IMR-90 (cell line): Measurements from ENCODE around the gene TGM1. TPM values are rescaled to one million over a fixed set of nuclear protein-coding genes. Genes with fewer than 3 reads are reported as not detected.

Experiments
- ATAC-seq: fragments of 200-7000 bp; cut with Tn5 transposase; 2 replicates; pipeline ENCODE4 v1.9.1; 2020; ENCODE audit warnings: low read depth, mild to moderate bottlenecking, moderate library complexity
- BruUV-seq: library from RNA; stranded (reverse); fragments of 400-500 nt; replicated peaks from 2 replicates; lab custom pipeline; 2021; lab: Mats Ljungman, UMichigan
- CTCF ChIA-PET: fragments of 300-600 bp; formaldehyde crosslinking; extraction: SDS; loops from one replicate; lab custom pipeline; 2021; ENCODE audit warnings: antibody characterized with exemption; lab: Yijun Ruan, JAX
- POLR2A ChIA-PET: fragments of 300-600 bp; sonication (Branson Sonifier 250); formaldehyde crosslinking; loops from one replicate; lab custom pipeline; 2022; ENCODE audit warnings: antibody characterized with exemption; ENCODE audit not compliant: unreplicated experiment; lab: Charles Lee
- DNase-seq: peaks from one replicate; pipeline ENCODE4 v3.0.0; 2013
- H2AFZ ChIP-seq: replicated peaks from 2 replicates; pipeline ENCODE3; 2013; ENCODE audit warnings: low read length, mild to moderate bottlenecking; ENCODE audit not compliant: poor library complexity
- H2AK5ac ChIP-seq: 2 replicates; pipeline ENCODE4 v1.6.1; 2013; ENCODE audit warnings: low read depth, low read length, inconsistent platforms
- H2AK9ac ChIP-seq: replicated peaks from 2 replicates; pipeline ENCODE3; 2013; ENCODE audit warnings: mild to moderate bottlenecking, low read depth, low read length, moderate library complexity; ENCODE audit not compliant: poor library complexity
- H2BK120ac ChIP-seq: 2 replicates; pipeline ENCODE4 v1.6.1; 2013; ENCODE audit warnings: low read depth, low read length, inconsistent platforms
- H2BK15ac ChIP-seq: 3 replicates; pipeline ENCODE4 v1.6.1; 2013; ENCODE audit warnings: low read depth, low read length, inconsistent platforms
- H2BK20ac ChIP-seq: 2 replicates; pipeline ENCODE4 v1.6.1; 2013; ENCODE audit warnings: low read depth, mild to moderate bottlenecking, inconsistent platforms, low read length, moderate library complexity
- H2BK5ac ChIP-seq: 2 replicates; pipeline ENCODE4 v1.6.1; 2013; ENCODE audit warnings: mild to moderate bottlenecking, low read depth, low read length, inconsistent platforms; ENCODE audit not compliant: poor library complexity, severe bottlenecking
- H3K14ac ChIP-seq: replicated peaks from 2 replicates; pipeline ENCODE4 v1.6.1; 2013; ENCODE audit warnings: low read depth, low read length, inconsistent platforms
- H3K18ac ChIP-seq: 2 replicates; pipeline ENCODE4 v1.6.1; 2013; ENCODE audit warnings: low read depth, low read length, control low read depth
- H3K23ac ChIP-seq: 2 replicates; pipeline ENCODE4 v1.6.1; 2013; ENCODE audit warnings: low read depth, low read length, inconsistent platforms
- H3K27ac ChIP-seq: 2 replicates; pipeline ENCODE4 v1.5.1; 2013; ENCODE audit warnings: mild to moderate bottlenecking, control low read depth, low read length; ENCODE audit not compliant: insufficient read depth
- H3K27me3 ChIP-seq: 2 replicates; pipeline ENCODE4 v1.6.1; 2013; ENCODE audit warnings: low read length; ENCODE audit not compliant: control insufficient read depth, insufficient read depth
- H3K36me3 ChIP-seq: 2 replicates; pipeline ENCODE4 v1.6.1; 2013; ENCODE audit warnings: low read length, mixed read lengths; ENCODE audit not compliant: control insufficient read depth, insufficient read depth
- H3K4ac ChIP-seq: 2 replicates; pipeline ENCODE4 v1.6.1; 2013; ENCODE audit warnings: low read depth, low read length, inconsistent platforms
- H3K4me1 ChIP-seq: 2 replicates; pipeline ENCODE4 v1.6.1; 2013; ENCODE audit warnings: low read length, mixed read lengths; ENCODE audit not compliant: control insufficient read depth, insufficient read depth
- H3K4me2 ChIP-seq: 2 replicates; pipeline ENCODE4 v1.6.1; 2013; ENCODE audit warnings: low read depth, mild to moderate bottlenecking, control low read depth, low read length, moderate library complexity
- H3K4me3 ChIP-seq: 2 replicates; pipeline ENCODE4 v1.5.1; 2013; ENCODE audit warnings: low read depth, mild to moderate bottlenecking, control low read depth, low read length, moderate library complexity; ENCODE audit not compliant: insufficient read depth
- H3K56ac ChIP-seq: 2 replicates; pipeline ENCODE4 v1.6.1; 2013; ENCODE audit warnings: low read length, inconsistent platforms; ENCODE audit not compliant: insufficient read depth; ENCODE audit errors: extremely low read depth
- H3K79me1 ChIP-seq, 2 experiments: 2 replicates each; pipeline ENCODE4 v1.6.1; 2013; ENCODE audit warnings: low read length in 2 of 2, inconsistent platforms in 1 of 2, low read depth in 1 of 2
- H3K9ac ChIP-seq: 2 replicates; pipeline ENCODE4 v1.6.1; 2013; ENCODE audit warnings: low read depth, low read length, control low read depth
- H3K9me1 ChIP-seq: 2 replicates; pipeline ENCODE4 v1.6.1; 2013; ENCODE audit warnings: low read length, inconsistent platforms; ENCODE audit not compliant: insufficient read depth
- H3K9me3 ChIP-seq: 2 replicates; pipeline ENCODE4 v1.6.1; 2013; ENCODE audit warnings: low read length; ENCODE audit not compliant: control insufficient read depth, insufficient read depth
- H4K20me1 ChIP-seq: 2 replicates; pipeline ENCODE4 v1.6.1; 2013; ENCODE audit warnings: low read length, inconsistent platforms; ENCODE audit not compliant: insufficient read depth
- H4K5ac ChIP-seq: 2 replicates; pipeline ENCODE4 v1.6.1; 2013; ENCODE audit warnings: mild to moderate bottlenecking, low read depth, low read length, control low read depth
- H4K8ac ChIP-seq, 2 experiments: 2 replicates each; pipeline ENCODE4 v1.6.1; 2013; ENCODE audit warnings: low read depth in 2 of 2, low read length in 2 of 2, control low read depth in 1 of 2, inconsistent platforms in 1 of 2
- H4K91ac ChIP-seq: 2 replicates; pipeline ENCODE4 v1.6.1; 2013; ENCODE audit warnings: low read depth, low read length, inconsistent platforms; ENCODE audit not compliant: insufficient read depth
- BHLHE40 ChIP-seq: fragments of 150-350 bp; IDR thresholded peaks from 2 replicates; pipeline ENCODE4 v1.6.1; 2016; ENCODE audit warnings: mild to moderate bottlenecking, low read depth, low read length
- CEBPB ChIP-seq: IDR thresholded peaks from 2 replicates; pipeline ENCODE4 v1.6.1; 2012; ENCODE audit warnings: low read depth, low read length, improper control_type of control experiment
- CHD1 ChIP-seq: IDR thresholded peaks from 2 replicates; pipeline ENCODE4 v1.6.1; 2012; ENCODE audit warnings: low read depth, low read length, improper control_type of control experiment
- CTCF ChIP-seq: conservative IDR thresholded peaks from 2 replicates; pipeline ENCODE4 v1.5.1; 2012; ENCODE audit warnings: mild to moderate bottlenecking, low read depth, low read length, improper control_type of control experiment
- ELK1 ChIP-seq: fragments of 150-350 bp; IDR thresholded peaks from 2 replicates; pipeline ENCODE4 v1.6.1; 2016; ENCODE audit warnings: low read depth, mild to moderate bottlenecking, low read length, moderate library complexity, borderline replicate concordance
- FOS ChIP-seq: fragments of 150-350 bp; IDR thresholded peaks from 2 replicates; pipeline ENCODE4 v1.6.1; 2016; ENCODE audit warnings: low read depth, low read length
- MAFK ChIP-seq: IDR thresholded peaks from 2 replicates; pipeline ENCODE4 v1.6.1; 2012; ENCODE audit warnings: low read depth, low read length, improper control_type of control experiment
- MAZ ChIP-seq: IDR thresholded peaks from 2 replicates; pipeline ENCODE4 v1.6.1; 2012; ENCODE audit warnings: low read depth, mild to moderate bottlenecking, low read length, improper control_type of control experiment, moderate library complexity, borderline replicate concordance
- NFE2L2 ChIP-seq: fragments of 150-350 bp; IDR thresholded peaks from 2 replicates; pipeline ENCODE4 v1.6.1; 2016; ENCODE audit warnings: low read depth, mild to moderate bottlenecking, low read length
- RCOR1 ChIP-seq: IDR thresholded peaks from 2 replicates; pipeline ENCODE4 v1.6.1; 2012; ENCODE audit warnings: mild to moderate bottlenecking, low read length, improper control_type of control experiment; ENCODE audit not compliant: insufficient replicate concordance
- RFX5 ChIP-seq: IDR thresholded peaks from 2 replicates; pipeline ENCODE4 v1.8.0; 2012; ENCODE audit warnings: low read depth, mild to moderate bottlenecking, low read length, moderate library complexity
- SMC3 ChIP-seq: fragments of 150-350 bp; IDR thresholded peaks from 2 replicates; pipeline ENCODE4 v1.6.1; 2016; ENCODE audit warnings: low read depth, mild to moderate bottlenecking, antibody characterized with exemption, low read length, moderate library complexity
- USF2 ChIP-seq: fragments of 150-350 bp; IDR thresholded peaks from 2 replicates; pipeline ENCODE4 v1.6.1; 2017; ENCODE audit warnings: mild to moderate bottlenecking, antibody characterized with exemption, low read length, low read depth
- WGBS, 2 experiments: methylation state at CpG; one replicate each; pipeline versions ENCODE4 v1.1.5 to v1.1.7; 2013; ENCODE audit warnings: missing lambda C conversion rate in 2 of 2; ENCODE audit not compliant: insufficient read length in 1 of 2; ENCODE audit errors: extremely low coverage in 2 of 2; 5-methylcytosine and 5-hydroxymethylcytosine counted together
- dilution Hi-C: fragments of 300-500 bp; cut with HindIII; formaldehyde crosslinking; loops from one replicate; pipeline ENCODE4 v1.14.3; 2018; ENCODE audit warnings: low sequenced_read_pairs; ENCODE audit not compliant: unreplicated experiment
- in situ Hi-C: fragments of 300-500 bp; cut with MboI; formaldehyde crosslinking; loops from 3 replicates; pipeline ENCODE4 v1.14.3; 2019; ENCODE audit warnings: low sequenced_read_pairs, inconsistent platforms, mixed read lengths
- intact Hi-C: fragments of 100-400 bp; cut with micrococcal nuclease; formaldehyde crosslinking; loops from 2 replicates; pipeline ENCODE4 v1.10.0; 2022
- polyA plus RNA-seq, 3 experiments: library from polyadenylated mRNA; depleted of rRNA; stranded (reverse); fragments of >200 nt; gene quantifications; 2 replicates each; pipeline ENCODE4 v1.2.3, GENCODE V29; 2012; ENCODE audit warnings: low replicate concordance in 1 of 3
- total RNA-seq: library from RNA; depleted of rRNA; stranded (reverse); fragments of >200 nt; gene quantifications from 2 replicates; pipeline ENCODE4 v1.2.3, GENCODE V29; 2012

The TGM1 gene
- total and polyA plus RNA-seq, 2 of the 4 experiments (the other 2 are of a cell fraction), result 0.72 to 3.3 TPM

- TF ChIP-seq CTCF (no peak), SMC3 (no peak)
Observed at GRCh38 chr14:24211311-24211710, 51.7 kb downstream of the TGM1 start (continued).

GRCh38 chr14:24207625-24208024, 55.4 kb downstream of the TGM1 start:
- Histone ChIP-seq H4K5ac (no peak overlapping the region), H3K9me3 (no peaks in the 10 kb centered on the region), H2AFZ (no peak overlapping the region), H4K20me1 (no peaks in the 10 kb centered on the region; the same call in 1 of the 2 replicates), H3K4me1 (no peaks in the 10 kb centered on the region), H3K14ac (no peak overlapping the region), H3K4ac (no peak overlapping the region), H3K4me2 (no peak overlapping the region), H3K9ac (no peak overlapping the region), H3K9me1 (peaks cover 11% of the 10 kb centered on the region; the same call in 1 of the 2 replicates), H4K8ac (no peak overlapping the region), H3K56ac (no peak overlapping the region), H2BK120ac (no peak overlapping the region), H3K4me3 (no peak overlapping the region), H3K27ac (no peak overlapping the region), H2AK9ac (no peak overlapping the region), H4K91ac (no peak overlapping the region), H3K79me1 (peaks cover 13 to 54% of the 10 kb centered on the region in 2 experiments), H2BK20ac (no peak overlapping the region), H3K18ac (no peak overlapping the region), H2BK15ac (no peak overlapping the region), H3K36me3 (peaks cover 47% of the 10 kb centered on the region), H3K27me3 (no peaks in the 10 kb centered on the region), H3K23ac (no peak overlapping the region), H2BK5ac (no peak overlapping the region), H2AK5ac (no peak overlapping the region)
- WGBS, 2 experiments, result no CpG with 5 or more reads among the region's 2 CpGs
- no peak for ATAC-seq
- in situ Hi-C loops, result no loop called here
- ChIA-PET POLR2A (no interaction called here), CTCF (no interaction called here)
- intact Hi-C loops, result no loop called here
- no peak for DNase-seq
- dilution Hi-C loops, result no loop called here
- no TSS peak for BruUV-seq
- no peak for TF ChIP-seq CHD1
- no peak for TF ChIP-seq BHLHE40
- no peak for TF ChIP-seq CEBPB
- no peak for TF ChIP-seq NFE2L2
- TF ChIP-seq MAFK, result no peak
- TF ChIP-seq RFX5, result no peak
- TF ChIP-seq MAZ, result no peak
- TF ChIP-seq USF2, result no peak
- no peak for TF ChIP-seq ELK1
- no peak for TF ChIP-seq RCOR1
- no peak for TF ChIP-seq FOS
